HCT116 (cell line): ENCODE measurements around the gene COL18A1. TPM values are rescaled to one million over a fixed set of nuclear protein-coding genes. Genes with fewer than 3 reads are reported as not detected.

ENCODE experiments used
- ATAC-seq: fragments of 200-7000 bp; cut with Tn5 transposase; 2 replicates; pipeline ENCODE4 v1.9.1; 2020; ENCODE audit warnings: mild to moderate bottlenecking, moderate library complexity
- BruUV-seq: library from RNA; stranded (reverse); fragments of 400-500 nt; replicated peaks from 2 replicates; lab custom pipeline; 2021; lab: Mats Ljungman, UMichigan
- CTCF ChIA-PET: fragments of 300-600 bp; sonication (Branson Sonifier 250); formaldehyde crosslinking; loops from one replicate; lab custom pipeline; 2021; ENCODE audit warnings: antibody characterized with exemption; lab: Charles Lee
- POLR2A ChIA-PET: fragments of 300-600, 350-600 bp; sonication (Branson Sonifier 250); formaldehyde crosslinking; loops from one replicate; lab custom pipeline; 2021; ENCODE audit warnings: antibody characterized with exemption; lab: Charles Lee
- RAD21 ChIA-PET, 2 experiments: fragments of 300-600 bp; sonication (Branson Sonifier 250); formaldehyde crosslinking; loops; one replicate each; lab custom pipeline; 2023; ENCODE audit warnings: low total read pairs in 2 of 2; ENCODE audit not compliant: uncharacterized antibody in 2 of 2, unreplicated experiment in 2 of 2, low non-redundant PET in 1 of 2; lab: Charles Lee
- DNase-seq: peaks from one replicate; pipeline ENCODE4 v3.0.0-alpha.2; 2010; ENCODE audit warnings: low read depth, low spot score
- H2AFZ ChIP-seq: fragments of 200-600 bp; shearing (Covaris generic), sonication (generic); 2 replicates; pipeline ENCODE4 v1.6.1; 2017; ENCODE audit warnings: low read depth, mixed run types, mixed read lengths, antibody characterized with exemption, low read length; ENCODE audit not compliant: poor library complexity, severe bottlenecking
- H3K27ac ChIP-seq: 2 replicates; pipeline ENCODE4 v1.5.1; 2012; ENCODE audit warnings: low read depth, low read length
- H3K27me3 ChIP-seq: fragments of 200-600 bp; sonication (generic); 2 replicates; pipeline ENCODE4 v1.6.1; 2016; ENCODE audit warnings: mixed run types, low read length, mixed read lengths; ENCODE audit not compliant: insufficient read depth
- H3K36me3 ChIP-seq, 2 experiments: fragments of 200-500 bp in 1 of 2; fragments of 200-600 bp in 1 of 2; sonication (Bioruptor generic) in 1 of 2; sonication (generic) in 1 of 2; 2 replicates each; pipeline versions ENCODE4 v1.5.1 to v1.6.1; 2014 to 2016; ENCODE audit warnings: low read length in 2 of 2, inconsistent platforms in 1 of 2, mixed read lengths in 1 of 2, mixed run types in 1 of 2; ENCODE audit not compliant: insufficient read depth in 2 of 2, control insufficient read depth in 1 of 2
- H3K4me1 ChIP-seq, 2 experiments: fragments of 200-600 bp in 1 of 2; sonication (generic) in 1 of 2; 2 replicates each; pipeline versions ENCODE4 v1.5.1 to v1.6.1; 2012 to 2017; ENCODE audit warnings: low read length in 2 of 2, inconsistent platforms in 1 of 2, mild to moderate bottlenecking in 1 of 2, mixed read lengths in 1 of 2, mixed run types in 1 of 2, moderate library complexity in 1 of 2; ENCODE audit not compliant: insufficient read depth in 2 of 2, control insufficient read depth in 1 of 2
- H3K4me2 ChIP-seq: fragments of 200-600 bp; sonication (generic); 2 replicates; pipeline ENCODE4 v1.6.1; 2017; ENCODE audit warnings: mixed run types, low read length, mixed read lengths
- H3K4me3 ChIP-seq, 2 experiments: fragments of 200-600 bp in 1 of 2; sonication (generic) in 1 of 2; replicated peaks in 1 of 2; 2 replicates each; pipeline ENCODE4 v1.5.1; 2011 to 2016; ENCODE audit warnings: low read length in 2 of 2, control low read depth in 1 of 2, low read depth in 1 of 2, mild to moderate bottlenecking in 1 of 2, mixed read lengths in 1 of 2, mixed run types in 1 of 2
- H3K79me2 ChIP-seq: fragments of 200-600 bp; sonication (generic); 2 replicates; pipeline ENCODE4 v1.6.1; 2017; ENCODE audit warnings: mild to moderate bottlenecking, mixed run types, low read length, moderate library complexity, mixed read lengths; ENCODE audit not compliant: insufficient read depth
- H3K9ac ChIP-seq: fragments of 200-600 bp; sonication (generic); 2 replicates; pipeline ENCODE4 v1.6.1; 2016; ENCODE audit warnings: low read length, mixed read lengths
- H3K9me2 ChIP-seq: fragments of 200-600 bp; sonication (generic), shearing (Covaris generic); 2 replicates; pipeline ENCODE4 v1.6.1; 2017; ENCODE audit warnings: mixed run types, mild to moderate bottlenecking, moderate library complexity; ENCODE audit not compliant: insufficient read depth
- H3K9me3 ChIP-seq, 2 experiments: fragments of 200-500 bp in 1 of 2; fragments of 200-600 bp in 1 of 2; sonication (Bioruptor generic) in 1 of 2; sonication (generic) in 1 of 2; 2 replicates each; pipeline ENCODE4 v1.6.1; 2014 to 2017; ENCODE audit warnings: low read length in 2 of 2, mixed read lengths in 2 of 2, inconsistent platforms in 1 of 2, low read depth in 1 of 2, mild to moderate bottlenecking in 1 of 2, mixed run types in 1 of 2, moderate library complexity in 1 of 2; ENCODE audit not compliant: control insufficient read depth in 1 of 2, insufficient read depth in 1 of 2
- H4K20me1 ChIP-seq: fragments of 200-600 bp; sonication (generic), shearing (Covaris generic); 2 replicates; pipeline ENCODE4 v1.6.1; 2017; ENCODE audit warnings: mixed run types, mild to moderate bottlenecking, moderate library complexity; ENCODE audit not compliant: insufficient read depth
- EGR1 ChIP-seq: IDR thresholded peaks from 2 replicates; pipeline ENCODE4 v1.6.1; 2012; ENCODE audit warnings: low read depth
- ELF1 ChIP-seq: IDR thresholded peaks from 2 replicates; pipeline ENCODE4 v1.6.1; 2012; ENCODE audit warnings: low read depth, borderline replicate concordance
- POLR2AphosphoS5 ChIP-seq: IDR thresholded peaks from 2 replicates; pipeline ENCODE4 v1.6.1; 2011; ENCODE audit warnings: mild to moderate bottlenecking, low read depth, low read length, moderate library complexity
- REST ChIP-seq: IDR thresholded peaks from 2 replicates; pipeline ENCODE4 v1.6.1; 2012; ENCODE audit warnings: low read depth
- ZBTB33 ChIP-seq: IDR thresholded peaks from 2 replicates; pipeline ENCODE4 v1.6.1; 2011; ENCODE audit warnings: mild to moderate bottlenecking, low read length, moderate library complexity; ENCODE audit not compliant: insufficient replicate concordance; ENCODE audit errors: extremely low read depth
- intact Hi-C: fragments of 100-400 bp; cut with micrococcal nuclease; formaldehyde crosslinking; loops from 2 replicates; pipeline ENCODE4 v1.10.0; 2022
- total RNA-seq: library from RNA; stranded (reverse); gene quantifications from one replicate; pipeline ENCODE4 v1.2.1, GENCODE V29; 2021; ENCODE audit not compliant: unreplicated experiment

COL18A1 gene
- total RNA-seq, 1 experiment from 2014 or later, result 59.5 TPM

GRCh38 chr21:45393021-45393420 lies 11.9 kb upstream of the COL18A1 start:
- no TSS peak for BruUV-seq
- H3K4me1 ChIP-seq, result no peaks in the 10 kb centered on the region
- TF ChIP-seq ZBTB33 (no peak), EGR1 (no peak), REST (no peak), ELF1 (no peak), POLR2AphosphoS5 (no peak)
- TF ChIP-seq, all 23 proteins: peak for 0
- ATAC-seq (no peak), DNase-seq (no peak)
- Histone ChIP-seq H3K4me3 (no peak overlapping the region), H3K9me2 (no peaks in the 10 kb centered on the region), H3K4me2 (no peak overlapping the region), H2AFZ (no peak overlapping the region), H3K9ac (no peak overlapping the region), H3K79me2 (no peaks in the 10 kb centered on the region), H3K27me3 (no peaks in the 10 kb centered on the region), H3K36me3 (no peaks in the 10 kb centered on the region), H3K27ac (no peak overlapping the region; the same call in 1 of the 2 replicates), H4K20me1 (no peaks in the 10 kb centered on the region), H3K9me3 (no peaks in the 10 kb centered on the region)
- ChIA-PET RAD21 (no interaction called here), CTCF (no interaction called here), POLR2A (no interaction called here)
- intact Hi-C loops, result no loop called here
